PC-3 (cell line): ENCODE measurements around the gene CD300C. TPM values are rescaled to one million over a fixed set of nuclear protein-coding genes. Genes with fewer than 3 reads are reported as not detected.

ENCODE experiments used
- ATAC-seq: fragments of 200-7000 bp; cut with Tn5 transposase; 2 replicates; pipeline ENCODE4 v1.9.1; 2020; ENCODE audit warnings: mild to moderate bottlenecking, moderate library complexity
- BruUV-seq: library from RNA; stranded (reverse); fragments of 400-500 nt; replicated peaks from 2 replicates; lab custom pipeline; 2021; lab: Mats Ljungman, UMichigan
- CTCF ChIA-PET: fragments of 300-600 bp; sonication (Branson Sonifier 250); formaldehyde crosslinking; loops from one replicate; lab custom pipeline; 2022; ENCODE audit warnings: antibody characterized with exemption; lab: Charles Lee
- POLR2A ChIA-PET: fragments of 300-600 bp; sonication (Branson Sonifier 250); formaldehyde crosslinking; loops from one replicate; lab custom pipeline; 2022; ENCODE audit warnings: antibody characterized with exemption; ENCODE audit not compliant: unreplicated experiment; lab: Charles Lee
- DNase-seq: peaks from one replicate; pipeline ENCODE4 v3.0.0-alpha.2; 2015
- H2AFZ ChIP-seq: fragments of 300-600 bp; sonication (generic); 2 replicates; pipeline ENCODE4 v1.6.0; 2016; ENCODE audit warnings: antibody characterized with exemption, low read length
- H3F3A ChIP-seq: fragments of 300-600 bp; sonication (generic); one replicate; pipeline ENCODE4 v1.6.0; 2017; ENCODE audit warnings: antibody characterized with exemption, low read length, control low read depth, mild to moderate bottlenecking; ENCODE audit not compliant: unreplicated experiment
- H3K27ac ChIP-seq: fragments of 300-600 bp; sonication (generic); 2 replicates; pipeline ENCODE4 v1.5.1; 2016; ENCODE audit warnings: mild to moderate bottlenecking, low read length
- H3K27me3 ChIP-seq: fragments of 300-600 bp; sonication (generic); 2 replicates; pipeline ENCODE4 v1.6.1; 2016; ENCODE audit warnings: low read length, mixed read lengths
- H3K36me3 ChIP-seq: fragments of 300-600 bp; sonication (generic); 2 replicates; pipeline ENCODE4 v1.6.1; 2016; ENCODE audit warnings: low read depth, mixed run types, low read length, mixed read lengths
- H3K4me1 ChIP-seq: fragments of 300-600 bp; sonication (generic); 2 replicates; pipeline ENCODE4 v1.5.1; 2016; ENCODE audit warnings: low read length; ENCODE audit not compliant: insufficient read depth
- H3K4me2 ChIP-seq: fragments of 300-600 bp; sonication (generic); 2 replicates; pipeline ENCODE4 v1.6.0; 2016; ENCODE audit warnings: low read length
- H3K4me3 ChIP-seq: fragments of 300-600 bp; sonication (generic); 2 replicates; pipeline ENCODE4 v1.5.1; 2016; ENCODE audit warnings: mild to moderate bottlenecking, low read length, mixed read lengths
- H3K79me2 ChIP-seq: fragments of 300-600 bp; sonication (generic); 2 replicates; pipeline ENCODE4 v1.6.1; 2017; ENCODE audit warnings: low read length, mixed read lengths
- H3K9ac ChIP-seq: fragments of 300-600 bp; sonication (generic); 2 replicates; pipeline ENCODE4 v1.6.0; 2016; ENCODE audit warnings: mild to moderate bottlenecking, low read length
- H3K9me2 ChIP-seq: fragments of 300-600 bp; sonication (generic); replicated peaks from 2 replicates; pipeline ENCODE4 v1.6.1; 2016; ENCODE audit warnings: mixed run types, low read length, mixed read lengths
- H3K9me3 ChIP-seq: fragments of 300-600 bp; sonication (generic); 2 replicates; pipeline ENCODE4 v1.6.1; 2016; ENCODE audit warnings: low read length, mixed read lengths
- H4K20me1 ChIP-seq: fragments of 300-600 bp; sonication (generic); 2 replicates; pipeline ENCODE4 v1.6.1; 2016; ENCODE audit warnings: low read length, mixed read lengths
- EZH2 ChIP-seq: fragments of 300-600 bp; sonication (generic); IDR thresholded peaks from one replicate; pipeline ENCODE4 v1.6.1; 2017; ENCODE audit warnings: antibody characterized with exemption, mild to moderate bottlenecking, low read length; ENCODE audit not compliant: unreplicated experiment
- EZH2phosphoT487 ChIP-seq: fragments of 300-600 bp; sonication (generic); IDR thresholded peaks from 2 replicates; pipeline ENCODE4 v1.6.1; 2018; ENCODE audit warnings: mild to moderate bottlenecking, antibody characterized with exemption, low read length, borderline replicate concordance
- intact Hi-C: fragments of 100-400 bp; cut with micrococcal nuclease; formaldehyde crosslinking; loops from 2 replicates; pipeline ENCODE4 v1.9.0; 2023
- total RNA-seq: library from RNA; depleted of rRNA; stranded (reverse); fragments of >200 nt; gene quantifications from 2 replicates; pipeline ENCODE4 v1.2.3, GENCODE V29; 2014
- TF ChIP-seq, protein P1 (sequence below): fragments of 300-600 bp; sonication (generic); conservative IDR thresholded peaks from 2 replicates; pipeline ENCODE4 v1.5.1; 2017; ENCODE audit warnings: antibody characterized with exemption, low read depth, mild to moderate bottlenecking, low read length

Gene CD300C
- total RNA-seq, 1 experiment from 2014 or later = not detected

DNA sequence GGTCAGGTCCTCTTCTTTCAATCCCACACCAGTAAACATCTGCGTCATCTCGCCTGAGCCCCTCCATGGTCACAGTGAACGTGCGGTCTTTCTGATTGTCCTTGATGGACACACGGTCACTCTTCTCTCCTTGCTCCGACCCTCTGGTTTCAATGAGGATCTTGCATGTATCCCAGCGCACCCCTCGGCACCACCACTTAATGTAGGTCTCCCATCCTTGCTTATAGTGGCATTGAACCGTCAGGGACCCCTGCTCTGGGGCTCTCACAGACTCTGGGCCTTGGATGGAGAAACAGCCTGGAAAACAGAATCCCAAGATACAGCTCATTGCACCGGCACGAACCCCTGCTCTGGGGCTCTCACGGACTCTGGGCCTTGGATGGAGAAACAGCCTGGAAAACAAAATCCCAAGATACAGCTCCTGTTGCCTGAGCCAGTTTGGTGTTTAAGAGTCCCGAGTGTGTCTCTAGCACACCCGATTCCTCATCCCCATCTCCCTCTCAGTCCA lies 20.1 kb downstream of the CD300C start:
- H3K9me2 ChIP-seq = no peaks in the 10 kb centered on the region
- peaks cover 94% of the 10 kb centered on the region for H3K27me3 ChIP-seq
- DNase-seq (no peak), ATAC-seq (no peak)
- POLR2A ChIA-PET = no interaction called here
- H3K4me1 ChIP-seq = no peaks in the 10 kb centered on the region; the same call in 1 of the 2 replicates
- no peaks in the 10 kb centered on the region for H3K36me3 ChIP-seq
- no peak overlapping the region for H3K4me3 ChIP-seq
- TF ChIP-seq EZH2phosphoT487 = no peak
- no peak for TF ChIP-seq EZH2
- TF ChIP-seq, protein P1, sequence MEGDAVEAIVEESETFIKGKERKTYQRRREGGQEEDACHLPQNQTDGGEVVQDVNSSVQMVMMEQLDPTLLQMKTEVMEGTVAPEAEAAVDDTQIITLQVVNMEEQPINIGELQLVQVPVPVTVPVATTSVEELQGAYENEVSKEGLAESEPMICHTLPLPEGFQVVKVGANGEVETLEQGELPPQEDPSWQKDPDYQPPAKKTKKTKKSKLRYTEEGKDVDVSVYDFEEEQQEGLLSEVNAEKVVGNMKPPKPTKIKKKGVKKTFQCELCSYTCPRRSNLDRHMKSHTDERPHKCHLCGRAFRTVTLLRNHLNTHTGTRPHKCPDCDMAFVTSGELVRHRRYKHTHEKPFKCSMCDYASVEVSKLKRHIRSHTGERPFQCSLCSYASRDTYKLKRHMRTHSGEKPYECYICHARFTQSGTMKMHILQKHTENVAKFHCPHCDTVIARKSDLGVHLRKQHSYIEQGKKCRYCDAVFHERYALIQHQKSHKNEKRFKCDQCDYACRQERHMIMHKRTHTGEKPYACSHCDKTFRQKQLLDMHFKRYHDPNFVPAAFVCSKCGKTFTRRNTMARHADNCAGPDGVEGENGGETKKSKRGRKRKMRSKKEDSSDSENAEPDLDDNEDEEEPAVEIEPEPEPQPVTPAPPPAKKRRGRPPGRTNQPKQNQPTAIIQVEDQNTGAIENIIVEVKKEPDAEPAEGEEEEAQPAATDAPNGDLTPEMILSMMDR = no peak
- H2AFZ ChIP-seq = no peak overlapping the region
- intact Hi-C loops = no loop called here
- H3K9ac ChIP-seq = no peak overlapping the region
- H3K9me3 ChIP-seq = no peaks in the 10 kb centered on the region
- H4K20me1 ChIP-seq = no peaks in the 10 kb centered on the region
- H3K79me2 ChIP-seq = no peaks in the 10 kb centered on the region
- H3F3A ChIP-seq = no peaks in the 10 kb centered on the region
- CTCF ChIA-PET = no interaction called here
- H3K4me2 ChIP-seq = no peak overlapping the region
- no TSS peak for BruUV-seq
- H3K27ac ChIP-seq = no peak overlapping the region

DNA sequence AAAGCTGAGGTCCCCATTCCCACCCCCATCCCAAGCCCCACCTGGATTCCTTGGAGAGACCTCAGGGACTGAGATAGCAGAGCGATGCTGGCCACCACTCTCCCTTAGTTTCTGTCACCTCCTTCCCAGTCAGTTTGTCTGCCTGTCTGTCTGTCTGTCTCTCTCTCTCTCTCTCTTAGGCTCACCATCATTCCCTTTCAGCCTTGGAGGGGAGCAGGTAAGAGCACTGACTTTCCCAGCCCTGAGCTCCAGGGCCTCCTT lies 20.5 kb downstream of the CD300C start:
- BruUV-seq = no TSS peak
- no peak overlapping the region for H3K27ac ChIP-seq
- H3K9me2 ChIP-seq = no peaks in the 10 kb centered on the region
- intact Hi-C loops = no loop called here
- ChIA-PET CTCF (no interaction called here), POLR2A (no interaction called here)
- H2AFZ ChIP-seq = no peak overlapping the region
- H3K79me2 ChIP-seq = no peaks in the 10 kb centered on the region
- H3F3A ChIP-seq = no peaks in the 10 kb centered on the region
- no peaks in the 10 kb centered on the region; the same call in 1 of the 2 replicates for H3K4me1 ChIP-seq
- no peaks in the 10 kb centered on the region for H4K20me1 ChIP-seq
- no peak for ATAC-seq
- H3K27me3 ChIP-seq = peaks cover 90% of the 10 kb centered on the region
- H3K4me3 ChIP-seq = no peak overlapping the region
- no peak for DNase-seq
- H3K9me3 ChIP-seq = no peaks in the 10 kb centered on the region
- H3K9ac ChIP-seq = no peak overlapping the region
- TF ChIP-seq, protein P1 = no peak
- TF ChIP-seq EZH2phosphoT487 = no peak
- no peak for TF ChIP-seq EZH2
- no peaks in the 10 kb centered on the region for H3K36me3 ChIP-seq
- no peak overlapping the region for H3K4me2 ChIP-seq

DNA sequence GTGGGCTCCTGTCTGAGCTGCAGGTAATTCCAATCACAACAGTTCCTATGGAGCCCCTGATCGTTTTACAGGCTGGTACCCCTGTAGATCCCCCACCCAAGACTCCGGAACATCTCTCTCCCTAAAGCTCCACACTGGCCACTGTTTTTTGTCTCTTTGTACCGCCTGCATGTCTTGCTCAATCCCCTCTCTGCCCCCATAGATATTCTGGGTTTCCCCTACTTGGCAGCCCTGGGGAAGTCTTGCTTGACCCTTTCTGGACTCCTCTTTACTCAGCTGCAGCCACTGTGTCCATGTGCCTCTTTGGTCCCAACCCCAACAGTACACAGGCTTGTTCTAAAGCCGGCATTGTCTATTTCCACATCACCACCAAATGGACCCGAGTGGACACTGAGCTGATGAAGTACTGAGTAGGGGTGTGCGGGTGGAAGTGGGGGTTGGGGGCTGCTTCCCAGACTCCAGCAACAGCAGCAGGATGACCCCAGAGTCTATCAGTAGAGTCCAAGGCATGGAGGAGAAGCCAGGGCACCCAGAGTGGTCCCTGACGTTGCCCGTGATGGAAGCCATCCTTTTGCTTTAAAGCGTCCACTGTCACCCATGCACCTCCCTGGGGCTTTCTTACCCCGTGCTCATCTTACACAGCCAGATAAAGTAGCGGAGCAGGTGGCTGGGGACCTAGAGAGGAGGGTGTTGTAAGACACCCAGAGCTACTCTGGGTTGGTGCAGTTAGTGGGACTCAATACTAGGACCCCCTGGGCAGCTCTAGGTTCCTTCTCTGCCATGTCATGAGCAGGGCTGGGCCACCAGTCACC lies 21.1 kb downstream of the CD300C start:
- Histone ChIP-seq H3K9me2 (no peaks in the 10 kb centered on the region), H3K4me2 (no peak overlapping the region), H3K9me3 (no peaks in the 10 kb centered on the region), H3K4me1 (no peaks in the 10 kb centered on the region; the same call in 1 of the 2 replicates), H4K20me1 (no peaks in the 10 kb centered on the region), H3K27me3 (peaks cover 85% of the 10 kb centered on the region), H2AFZ (no peak overlapping the region), H3K4me3 (no peak overlapping the region), H3K9ac (no peak overlapping the region), H3K79me2 (no peaks in the 10 kb centered on the region), H3K27ac (no peak overlapping the region), H3K36me3 (no peaks in the 10 kb centered on the region), H3F3A (no peaks in the 10 kb centered on the region)
- DNase-seq (no peak), ATAC-seq (no peak)
- TF ChIP-seq, protein P1 = no peak
- BruUV-seq = no TSS peak
- CTCF ChIA-PET = no interaction called here
- intact Hi-C loops = no loop called here
- POLR2A ChIA-PET = interaction anchor here (0.6 kb wide), 1 partner anchor 22 kb away, joined by 3 read pairs; no protein-coding TSS in a partner anchor
